GM19023 (cell line): ENCODE measurements around the gene CREB3.

Experiments used
- ATAC-seq: cut with Tn5 transposase; IDR thresholded peaks from one replicate; pipeline ENCODE4 v1.9.1; 2021; ENCODE audit warnings: mild to moderate bottlenecking, moderate library complexity; ENCODE audit not compliant: unreplicated experiment

CREB3 gene

DNA sequence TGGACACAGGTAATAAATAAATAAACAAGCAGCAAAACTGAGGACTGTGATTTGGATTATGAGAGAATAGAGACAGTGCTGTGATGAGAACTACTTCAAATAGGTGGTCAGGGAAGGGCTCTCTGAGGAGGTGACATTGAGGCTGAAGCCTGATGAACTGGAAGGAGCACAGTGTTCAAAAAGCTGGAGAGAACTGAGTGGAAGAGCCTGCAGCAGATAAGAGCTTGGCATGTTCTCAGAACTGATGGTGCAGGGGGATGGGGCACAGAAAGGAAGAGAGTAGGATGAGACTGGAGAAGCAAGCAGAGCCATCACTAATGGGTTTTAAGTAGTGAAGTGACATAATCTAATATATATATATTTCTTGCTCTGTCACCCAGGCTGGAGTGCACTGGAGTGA is 31.5 kb upstream of the CREB3 start:
- ATAC-seq: no peak

DNA sequence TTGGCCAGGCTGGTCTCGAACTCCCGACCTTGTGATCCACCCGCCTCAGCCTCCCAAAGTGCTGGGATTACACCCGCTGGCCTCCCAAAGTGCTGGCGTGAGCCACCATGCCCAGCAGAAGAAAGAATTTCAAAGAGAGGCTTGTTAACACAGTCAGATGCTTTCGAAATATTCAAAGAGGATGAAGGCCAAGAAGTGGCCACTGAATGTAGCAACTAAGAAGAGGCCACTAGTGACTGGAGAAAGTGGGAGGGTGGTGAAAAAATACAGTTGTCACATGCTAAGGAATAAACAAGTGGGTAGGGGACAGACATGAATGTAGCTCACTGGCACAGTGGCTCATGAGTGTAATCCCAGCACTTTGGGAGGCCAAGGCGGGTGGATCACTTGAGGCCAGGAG is 29.8 kb upstream of the CREB3 start:
- ATAC-seq: no peak

DNA sequence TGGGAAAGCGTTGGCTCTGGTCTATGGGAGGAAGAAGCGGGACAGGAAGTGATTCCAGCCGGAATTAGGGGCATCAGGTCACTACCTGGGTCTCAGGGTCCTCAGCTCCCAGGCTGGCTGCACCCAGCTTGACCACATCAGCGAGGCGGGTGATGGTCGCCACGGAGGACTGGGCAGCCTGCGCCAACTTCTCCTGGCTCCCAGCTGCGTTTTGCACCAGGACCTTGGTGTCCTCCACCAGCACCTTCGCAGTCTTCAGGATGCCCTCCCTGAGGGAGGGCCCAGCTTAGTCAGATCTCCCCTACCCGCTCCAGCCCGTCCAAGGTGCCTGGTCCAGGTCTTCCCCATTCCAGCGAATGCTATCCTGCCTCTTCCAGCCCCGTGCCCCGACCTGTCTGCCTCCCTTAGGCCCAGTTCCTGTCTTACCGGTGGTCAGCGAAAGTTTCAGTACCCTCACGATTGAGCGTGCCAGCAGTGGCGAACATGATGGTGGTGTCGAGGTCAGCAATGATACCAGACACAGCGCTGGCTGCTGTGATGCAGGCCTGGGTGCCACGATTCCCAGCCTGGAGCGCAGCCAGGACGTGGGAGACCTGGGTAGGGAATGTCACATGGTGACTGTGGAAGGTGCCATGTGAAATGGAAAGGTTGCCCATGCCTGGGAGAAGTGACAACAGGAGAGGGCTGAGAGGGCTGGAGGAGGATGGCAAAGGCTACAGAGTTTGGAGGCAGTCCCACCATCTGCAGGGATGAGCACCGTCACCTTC is 28.4 kb upstream of the CREB3 start:
- ATAC-seq: no peak

DNA sequence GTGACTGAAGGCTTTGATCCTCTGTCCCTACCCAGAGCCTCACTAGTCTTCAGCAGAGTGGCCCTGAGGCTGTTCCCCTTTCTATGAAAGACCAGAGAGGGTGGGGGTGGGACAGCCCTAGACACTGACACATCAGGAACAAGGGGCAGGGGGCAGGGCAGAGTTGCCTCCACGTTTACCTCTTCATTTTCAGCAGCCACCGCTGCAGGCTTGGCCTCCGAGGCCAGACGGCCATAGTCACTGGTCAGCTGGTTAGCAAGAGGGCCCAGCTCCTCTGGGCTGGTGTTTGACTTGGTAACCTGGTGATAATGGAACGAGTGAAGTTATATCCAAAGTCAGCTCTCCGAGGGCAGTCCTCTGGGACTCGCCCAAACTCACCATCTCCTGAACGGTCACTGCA is 27.1 kb upstream of the CREB3 start:
- no peak for ATAC-seq

DNA sequence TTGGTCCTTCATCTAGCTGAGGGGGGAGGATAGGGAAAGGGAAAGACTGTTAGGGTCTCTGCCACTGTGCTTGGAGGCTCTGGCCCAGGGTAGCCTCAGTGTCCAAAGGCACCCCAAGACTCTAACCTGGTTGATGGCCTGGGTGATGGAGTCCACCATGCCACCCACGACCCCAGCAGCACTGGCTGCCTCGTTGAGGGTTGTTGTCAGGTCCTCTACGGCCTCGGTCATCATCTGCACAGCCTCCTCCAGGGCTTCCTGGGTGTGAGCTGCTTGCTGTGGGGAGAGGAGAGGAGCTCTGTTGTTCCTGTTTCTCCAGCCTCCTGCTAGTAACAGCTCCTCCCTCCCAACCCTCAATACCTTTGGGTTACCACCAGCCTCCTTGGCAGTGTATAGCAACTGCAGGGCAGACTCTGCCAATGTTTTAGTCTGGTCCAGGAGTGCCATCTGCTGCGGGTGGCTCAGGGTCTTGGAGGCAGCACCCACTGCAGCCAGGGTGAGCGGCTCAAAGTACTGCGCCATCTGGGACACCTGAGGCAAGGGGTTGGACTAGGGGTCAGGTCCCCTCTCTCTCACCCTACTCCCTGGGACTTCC is 26.5 kb upstream of the CREB3 start:
- ATAC-seq: no peak

DNA sequence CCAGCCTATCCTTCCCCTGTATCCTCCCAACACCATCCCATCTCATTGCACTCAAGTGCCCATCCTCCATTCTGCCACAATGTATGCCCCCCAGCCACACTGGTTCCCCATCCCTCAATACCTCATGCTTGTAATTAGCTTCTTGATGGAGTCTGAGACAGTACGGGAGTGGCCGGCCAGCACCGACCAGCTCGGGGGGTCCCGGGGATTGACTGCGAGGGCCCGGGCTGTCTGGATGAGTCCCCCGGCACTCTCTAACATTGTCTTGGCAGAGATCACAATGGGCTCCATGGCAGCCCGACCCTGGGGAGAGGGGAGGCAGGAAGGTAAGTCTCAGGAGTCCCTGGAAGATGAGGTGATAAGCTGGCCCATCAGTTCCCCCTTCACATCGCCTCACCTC is 25.5 kb upstream of the CREB3 start:
- ATAC-seq: no peak

DNA sequence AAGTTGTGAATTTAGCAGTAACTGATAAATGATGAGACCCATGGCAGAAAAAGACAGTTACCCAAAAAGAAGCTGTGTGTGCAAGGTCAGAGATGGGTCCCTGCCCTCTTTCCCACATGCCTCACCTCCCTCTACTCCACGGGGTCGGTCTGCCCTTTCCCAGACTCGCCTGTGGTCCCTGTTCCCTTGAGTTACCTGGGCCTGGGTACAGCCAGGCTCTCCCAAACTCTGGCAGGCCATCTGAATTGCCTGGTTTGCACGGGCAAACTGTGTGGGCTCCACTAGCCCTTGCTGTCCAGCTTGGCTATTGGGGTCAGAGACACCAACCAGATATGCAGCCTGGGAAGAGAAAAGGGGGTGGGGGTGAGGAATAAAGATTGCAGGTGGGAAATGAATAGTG is 24.3 kb upstream of the CREB3 start:
- no peak for ATAC-seq

DNA sequence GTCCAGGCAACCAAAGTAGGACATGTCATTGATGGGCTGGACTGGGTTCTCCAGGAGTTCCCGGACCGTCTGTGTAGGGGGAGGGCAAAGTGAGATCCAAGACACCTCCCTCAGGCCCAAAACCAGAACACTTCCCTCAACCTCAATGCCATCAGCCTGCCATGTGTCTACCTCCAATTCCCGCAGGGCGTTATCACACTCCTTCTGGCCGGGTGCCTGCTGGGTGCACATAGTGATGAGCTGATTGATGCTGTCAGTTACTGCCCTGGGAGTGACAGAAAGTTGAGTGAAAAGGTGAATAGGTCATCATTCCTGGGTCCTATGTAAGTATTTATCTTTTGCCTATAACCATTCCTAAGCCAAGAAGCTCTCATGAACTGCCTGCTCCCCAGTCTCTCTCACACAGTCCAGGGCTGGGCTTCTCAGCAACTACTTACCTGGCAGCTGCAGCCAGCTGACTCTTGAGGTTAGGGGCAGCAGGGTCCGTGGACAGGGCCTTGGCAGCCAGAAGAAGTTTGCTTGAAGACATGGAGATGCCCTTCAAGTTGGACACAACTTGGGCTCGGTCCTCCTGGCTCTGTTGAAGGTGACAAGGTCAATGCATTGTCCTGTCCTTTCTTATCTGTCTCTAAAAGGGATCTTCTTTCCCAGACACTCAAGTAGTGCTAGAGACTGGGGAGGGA is 21.5 kb upstream of the CREB3 start:
- no peak for ATAC-seq

DNA sequence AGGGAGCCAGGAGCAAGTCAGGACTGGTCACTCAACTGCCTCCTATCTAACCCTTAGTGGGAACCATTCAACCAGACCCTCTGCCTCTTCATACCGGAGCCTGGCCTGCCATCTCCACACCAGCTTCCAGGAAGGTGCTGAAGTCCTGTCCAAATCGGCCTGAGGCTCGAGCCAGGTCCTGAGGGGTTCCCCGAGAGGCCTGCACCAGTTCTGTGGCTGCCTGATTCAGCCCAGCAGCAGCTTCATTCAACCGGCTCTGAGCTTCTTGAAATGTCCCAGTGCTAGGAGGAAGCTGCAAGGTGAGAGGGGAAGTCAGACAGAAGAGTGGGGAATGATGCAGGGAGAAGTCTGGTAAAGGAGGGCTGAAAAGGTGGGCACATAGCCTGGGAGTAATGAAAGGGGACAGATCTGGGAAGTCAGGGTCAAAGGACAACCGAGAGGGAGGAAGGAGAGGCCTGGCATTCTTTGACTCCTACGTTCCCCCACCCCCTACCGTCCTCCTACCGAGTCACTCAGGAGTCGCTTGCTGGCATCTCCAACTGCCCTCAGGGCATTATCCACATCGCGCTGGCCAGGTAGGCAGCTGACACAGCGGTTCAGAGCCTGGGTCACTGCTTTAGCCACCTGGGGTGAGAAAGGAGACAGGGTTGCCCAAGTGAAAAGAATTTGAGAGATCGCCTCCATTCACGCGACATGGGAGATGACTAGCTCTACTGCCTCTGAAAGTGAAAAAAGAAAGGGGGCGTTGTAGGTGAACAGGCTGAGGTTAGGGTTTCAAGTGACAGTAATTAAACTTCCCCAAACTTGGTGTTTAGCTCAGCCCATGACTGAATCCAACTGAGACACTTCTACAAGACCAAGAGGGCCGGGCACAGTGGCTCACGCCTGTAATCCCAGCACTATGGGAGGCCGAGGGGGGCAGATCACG is 20.7 kb upstream of the CREB3 start:
- ATAC-seq: no peak

DNA sequence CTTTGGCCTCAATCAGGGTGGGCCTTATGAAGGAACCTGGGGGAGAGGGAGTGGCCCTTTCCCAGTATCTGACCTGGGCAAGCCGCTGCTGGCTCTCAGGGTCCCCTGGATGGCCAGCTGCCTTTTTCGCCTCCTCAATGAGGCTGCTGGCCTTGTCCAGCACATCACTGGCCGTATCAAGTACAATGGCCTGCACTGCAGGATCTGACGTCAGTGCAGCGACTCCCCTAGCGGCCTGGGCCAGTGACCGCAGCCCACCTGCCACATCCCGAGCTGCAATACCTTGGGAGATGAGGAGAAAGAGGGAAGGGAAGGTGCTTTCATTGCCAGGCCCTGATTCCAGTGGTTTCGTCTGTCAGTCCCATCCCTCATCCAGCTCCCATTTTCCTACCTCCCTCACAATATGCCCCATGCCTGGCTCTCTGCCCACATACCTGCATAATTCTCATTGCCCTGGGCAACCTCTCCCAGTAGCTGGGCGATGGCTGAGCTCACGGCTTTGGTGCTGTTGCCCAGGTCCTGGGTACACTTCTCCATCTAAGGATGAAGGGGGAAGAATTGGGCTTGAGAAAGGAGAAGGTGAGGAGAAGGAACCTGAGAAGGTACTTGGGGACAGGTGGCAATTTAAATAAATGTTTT is 19.6 kb upstream of the CREB3 start:
- no peak for ATAC-seq

DNA sequence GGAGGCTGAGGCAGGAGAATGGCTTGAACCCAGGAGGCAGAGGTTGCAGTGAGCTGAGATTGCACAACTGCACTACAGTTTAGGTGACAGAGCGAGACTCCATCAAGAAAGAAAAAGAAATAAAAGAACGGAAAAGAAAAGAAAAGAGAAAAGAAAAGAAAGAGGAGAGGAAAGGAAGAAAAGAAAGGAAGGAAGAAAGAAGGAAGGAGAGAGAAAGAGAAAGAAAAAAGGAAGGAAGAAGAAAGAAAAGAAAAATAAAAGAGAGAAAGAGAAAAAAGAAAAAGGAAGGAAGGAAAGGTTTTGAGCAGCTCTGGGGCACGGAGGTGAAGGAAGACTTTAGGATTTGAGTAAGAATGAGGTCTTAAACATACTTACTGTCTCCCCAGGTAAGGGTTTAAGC is 18.9 kb upstream of the CREB3 start:
- no peak for ATAC-seq

DNA sequence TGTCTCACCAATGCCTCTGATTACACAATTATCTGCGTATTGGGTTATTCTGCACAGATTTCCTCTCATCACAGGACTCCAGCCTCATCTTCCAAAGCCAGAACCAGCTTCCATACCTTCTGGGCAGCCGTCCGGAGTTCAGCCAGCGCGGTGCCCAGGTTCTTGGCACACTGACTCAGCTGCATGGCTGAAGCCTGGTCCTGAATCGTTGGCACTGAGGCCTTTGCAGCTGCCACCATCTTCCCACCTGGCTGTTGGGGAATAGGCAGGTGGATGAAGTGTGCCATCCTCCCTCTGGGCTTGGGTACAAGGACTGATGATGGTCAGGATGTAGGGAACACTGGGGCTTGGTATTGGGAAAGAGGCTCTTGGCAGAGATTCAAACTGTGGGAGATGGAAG is 18.3 kb upstream of the CREB3 start:
- ATAC-seq: no peak

DNA sequence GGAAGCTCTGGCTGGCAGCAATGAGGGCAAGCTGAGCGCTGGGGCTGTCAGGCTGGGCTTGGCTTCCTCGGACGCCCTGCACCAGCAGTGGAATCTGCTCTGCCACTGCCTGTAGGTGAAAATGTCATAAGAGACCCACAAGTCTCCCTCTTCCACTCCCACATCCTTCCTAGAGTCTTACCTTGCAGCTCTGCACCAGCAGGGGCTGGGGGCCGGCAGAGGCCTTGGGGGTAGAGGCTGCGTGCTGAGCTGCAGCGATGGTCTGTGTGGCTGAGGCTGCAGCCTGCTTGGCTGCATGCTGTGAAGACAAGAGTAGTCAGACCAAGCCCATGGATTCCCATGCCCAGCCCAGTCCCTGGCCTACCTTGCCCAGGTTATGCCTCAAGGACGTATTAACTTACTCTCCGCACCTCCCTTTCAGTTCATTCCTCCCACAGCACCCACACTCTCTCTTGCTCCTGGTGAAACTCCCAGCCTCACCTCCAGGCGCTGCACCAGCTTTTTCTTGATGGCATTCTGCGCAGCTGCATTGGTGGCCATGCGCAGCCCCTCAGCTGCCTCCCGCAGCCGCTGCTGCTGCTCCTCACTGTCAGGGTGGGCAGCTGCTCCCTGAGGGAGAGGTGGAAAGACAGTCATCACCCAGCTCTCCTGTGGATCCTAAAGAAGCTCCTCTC is 17.8 kb upstream of the CREB3 start:
- no peak for ATAC-seq

DNA sequence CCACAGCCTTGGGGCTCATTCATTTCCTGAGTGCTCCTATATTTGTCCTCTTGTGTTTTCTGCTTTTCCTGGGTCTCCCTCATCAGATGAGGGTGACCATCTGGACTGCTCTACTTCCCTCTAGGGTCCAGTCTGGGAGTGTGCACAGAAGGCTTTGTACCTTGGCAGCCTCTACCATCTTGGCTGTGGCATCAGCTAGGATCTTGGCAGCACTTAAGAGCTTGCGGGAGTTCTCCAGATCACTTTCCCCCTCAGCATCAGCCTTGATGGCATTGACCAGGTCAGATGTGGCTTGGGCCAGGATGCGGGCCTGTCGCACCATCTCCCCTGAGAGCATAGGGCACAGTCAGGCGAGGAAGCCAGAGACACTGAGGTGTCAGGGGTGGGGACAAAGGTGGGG is 16.2 kb upstream of the CREB3 start:
- no peak for ATAC-seq

DNA sequence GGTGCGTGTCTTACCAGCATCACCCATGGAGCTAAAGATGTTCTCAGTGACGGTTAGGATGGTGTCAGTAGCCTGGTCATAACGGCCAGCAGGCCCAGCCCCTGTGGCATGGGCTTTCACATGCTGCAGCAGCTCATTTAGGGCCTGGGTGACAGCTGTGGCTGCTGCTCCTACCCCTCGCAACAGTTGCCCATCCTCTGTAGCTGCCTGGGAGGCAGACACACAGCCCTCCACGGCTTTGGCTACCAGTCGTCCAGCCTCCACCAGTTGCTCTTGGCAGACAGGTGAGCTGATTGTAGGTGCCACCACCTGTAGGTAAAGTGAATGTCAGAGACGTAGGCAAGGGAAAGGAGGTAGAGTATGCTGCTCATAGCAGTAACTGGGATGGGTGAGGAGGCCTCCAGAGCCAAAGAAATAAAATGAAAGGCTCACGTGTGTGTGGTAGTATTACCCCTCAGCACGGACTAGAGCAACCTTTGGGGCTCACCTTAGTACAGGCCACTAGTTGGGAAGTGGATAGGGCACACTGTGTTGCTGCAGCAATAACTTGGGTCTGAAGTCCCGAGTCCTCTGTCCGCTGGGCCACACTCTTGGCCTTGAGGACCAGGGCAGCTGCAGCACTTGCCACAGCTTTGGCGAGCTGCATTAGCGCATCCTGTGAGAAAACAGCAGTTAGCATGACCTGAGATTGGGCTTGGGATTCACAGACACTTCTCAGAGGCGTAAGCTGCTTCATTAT is 15.2 kb upstream of the CREB3 start:
- ATAC-seq: no peak

DNA sequence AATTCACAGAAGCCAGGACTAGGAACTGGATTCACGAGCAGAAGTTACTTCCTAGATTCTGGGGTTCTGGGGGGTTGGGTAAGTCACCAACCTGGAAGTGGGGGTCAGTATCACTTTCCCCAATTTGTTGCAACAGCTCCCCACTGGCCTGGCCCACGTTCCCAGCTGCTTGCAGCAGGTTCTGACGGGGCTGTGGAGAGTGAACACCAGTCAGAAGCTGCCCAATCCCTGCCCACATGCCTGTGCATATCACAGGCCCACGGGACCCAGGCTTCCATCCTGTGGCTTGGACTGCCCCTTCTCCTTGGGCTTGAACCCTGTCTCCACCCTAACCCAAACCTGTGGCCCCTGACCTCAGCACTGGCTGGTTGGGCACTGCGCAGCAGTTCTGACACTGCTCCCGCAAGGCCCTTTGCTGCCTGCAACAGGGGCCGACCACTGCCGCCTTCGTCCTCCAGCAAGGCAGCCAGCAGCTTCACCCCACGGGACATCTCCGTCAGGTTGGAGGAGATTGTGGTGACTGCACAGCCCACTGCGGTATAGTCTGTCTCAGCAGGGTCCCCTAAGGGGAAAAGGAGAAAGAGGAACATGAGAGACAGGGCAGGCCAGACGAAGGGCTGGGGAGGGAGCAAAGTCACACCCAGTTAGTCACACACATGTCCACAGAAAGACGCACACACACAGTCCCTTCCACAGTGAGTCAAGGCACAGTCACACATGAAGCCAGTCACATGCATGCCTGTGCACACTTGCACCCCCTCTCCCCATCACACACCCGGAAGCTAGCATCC is 13.6 kb upstream of the CREB3 start:
- no peak for ATAC-seq

DNA sequence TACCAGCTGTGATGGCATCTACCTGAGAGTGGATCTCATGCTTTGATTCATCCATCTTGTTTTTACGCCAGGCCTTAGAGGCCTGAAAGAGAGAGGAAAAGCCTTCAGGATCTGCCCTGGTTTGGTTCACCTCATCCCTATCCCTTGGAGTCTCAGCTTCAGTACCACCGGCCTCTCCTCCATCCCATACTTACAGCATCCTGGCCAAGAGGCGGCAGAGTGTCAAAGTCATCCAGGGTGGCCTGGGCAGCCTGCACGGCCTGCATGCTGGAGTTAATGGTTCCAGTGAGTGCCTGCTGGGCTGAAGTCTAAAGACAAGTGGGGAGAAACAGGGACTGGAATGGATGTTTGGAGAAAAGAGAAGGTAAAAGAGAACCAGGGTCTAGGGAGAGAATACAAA is 12.9 kb upstream of the CREB3 start:
- no peak for ATAC-seq

DNA sequence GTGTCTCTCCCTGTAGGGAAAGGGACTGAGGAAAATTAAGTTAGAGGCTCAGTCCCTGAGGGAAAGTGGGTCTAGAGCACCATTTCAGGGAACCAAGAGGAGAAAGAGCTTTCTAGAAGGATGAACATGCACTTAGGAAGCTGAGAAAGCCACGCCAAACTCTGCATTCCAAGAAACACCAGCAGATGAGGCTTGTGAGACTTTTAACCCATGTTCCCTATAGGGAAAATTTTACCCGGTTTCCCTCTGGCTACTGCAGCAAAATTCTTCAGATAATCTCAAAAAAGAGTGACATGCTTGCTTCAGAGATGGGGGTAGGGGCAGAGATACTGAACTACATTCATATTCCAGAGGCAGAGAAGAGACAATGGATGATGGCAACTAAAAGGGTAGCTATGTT is 9.0 kb upstream of the CREB3 start:
- ATAC-seq: no peak

DNA sequence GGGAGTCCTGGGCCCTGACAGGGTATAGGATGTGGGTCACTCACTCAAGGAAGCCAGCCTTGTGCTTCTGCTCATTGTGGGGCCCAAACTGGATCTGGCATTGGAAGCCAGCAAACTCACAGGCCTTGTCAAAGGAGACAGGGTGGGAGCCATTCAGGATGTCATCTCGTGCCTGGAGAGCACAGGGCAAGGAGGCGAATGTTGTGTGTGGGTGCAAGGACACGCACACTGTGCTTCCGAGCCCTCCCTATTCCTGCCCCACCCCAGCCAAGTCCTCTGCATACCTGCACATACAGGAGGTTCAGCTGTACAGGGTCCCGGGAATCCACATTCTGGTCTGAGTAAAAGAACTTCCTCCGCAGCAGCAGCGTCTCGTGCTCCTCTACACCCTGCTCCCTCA is 8.6 kb upstream of the CREB3 start:
- no peak for ATAC-seq
